HepG2 (cell line): ENCODE results near the gene PSMB8. TPM values are rescaled to one million over a fixed set of nuclear protein-coding genes. Genes with fewer than 3 reads are reported as not detected.
A peak's percentile ranks its signal among the peaks of the same experiment; 100 is the strongest.

Source experiments
- AGO2 ChIP-seq: fragments of 200-400 bp; formaldehyde crosslinking; optimal IDR thresholded peaks from 2 replicates; pipeline ENCODE3; 2017; ENCODE audit warnings: mild to moderate bottlenecking, low read depth, low read length, moderate library complexity
- CCAR2 ChIP-seq: fragments of 200-400 bp; formaldehyde crosslinking; optimal IDR thresholded peaks from 2 replicates; pipeline ENCODE3; 2018; ENCODE audit warnings: low read depth, mild to moderate bottlenecking, low read length, moderate library complexity
- DMAP1 ChIP-seq: IDR thresholded peaks from 2 replicates; pipeline ENCODE4 v1.6.1; 2016
- EZH2 ChIP-seq: conservative IDR thresholded peaks from 2 replicates; pipeline ENCODE4 v1.6.1; 2012; ENCODE audit warnings: mild to moderate bottlenecking, low read depth, low read length, moderate library complexity
- HOXA7 ChIP-seq: sonication (generic); formaldehyde crosslinking; IDR thresholded peaks from 2 replicates; pipeline ENCODE4 v1.8.1; 2022; ENCODE audit warnings: mild to moderate bottlenecking, missing genetic modification reagents, moderate library complexity
- KDM2A ChIP-seq: sonication (generic); formaldehyde crosslinking; IDR thresholded peaks from 2 replicates; pipeline ENCODE4 v1.4.0; 2020; ENCODE audit warnings: low read depth, missing genetic modification reagents, borderline replicate concordance
- RARA ChIP-seq: IDR thresholded peaks from 2 replicates; pipeline ENCODE4 v1.6.1; 2016; ENCODE audit warnings: missing genetic modification reagents, missing compliant biosample characterization
- SETDB1 ChIP-seq: sonication (generic); formaldehyde crosslinking; IDR thresholded peaks from 2 replicates; pipeline ENCODE4 v1.5.1; 2020; ENCODE audit warnings: missing genetic modification reagents, mild to moderate bottlenecking, borderline replicate concordance
- SP1 ChIP-seq, 2 experiments: fragments of 450-650 bp in 1 of 2; sonication (generic) in 1 of 2; formaldehyde crosslinking in 1 of 2; IDR thresholded peaks; 2 replicates each; pipeline versions ENCODE4 v1.4.0 to v1.6.1; 2016 to 2020; ENCODE audit warnings: missing genetic modification reagents in 1 of 2
- TAF15 ChIP-seq: fragments of 200-400 bp; formaldehyde crosslinking; IDR thresholded peaks from one replicate; pipeline ENCODE4 v1.6.1; 2018; ENCODE audit warnings: mild to moderate bottlenecking, low read depth, low read length; ENCODE audit not compliant: poor library complexity, severe bottlenecking
- ZNF205 ChIP-seq: IDR thresholded peaks from 2 replicates; pipeline ENCODE4 v1.6.1; 2018; ENCODE audit warnings: missing biosample characterization, missing genetic modification reagents
- ZNF30 ChIP-seq: sonication (generic); formaldehyde crosslinking; IDR thresholded peaks from 2 replicates; pipeline ENCODE4 v1.5.0; 2020; ENCODE audit warnings: mild to moderate bottlenecking, missing genetic modification reagents
- ZNF407 ChIP-seq: sonication (generic); formaldehyde crosslinking; IDR thresholded peaks from one replicate; pipeline ENCODE4 v1.5.1; 2020; ENCODE audit warnings: mild to moderate bottlenecking, missing genetic modification reagents; ENCODE audit errors: not compliant biosample characterization
- polyA plus RNA-seq, 8 experiments: library from polyadenylated mRNA; depleted of rRNA in 3 of 8; stranded (reverse) in 7 of 8; unstranded in 1 of 8; fragments of >200 nt; fragmentation: Illumina TruSeq in 4 of 8; extraction: Trizol in 4 of 8; gene quantifications; 2 replicates each; pipeline versions ENCODE4 v1.2.1 to v1.2.3, GENCODE V29; 2011 to 2016; ENCODE audit warnings: low read depth in 4 of 8, missing spikeins in 1 of 8, mixed read lengths in 1 of 8; ENCODE audit not compliant: insufficient read depth in 1 of 8
- total RNA-seq, 5 experiments: library from RNA; depleted of rRNA; stranded (reverse); fragments of >200 nt; fragmentation: Illumina TruSeq; extraction: Trizol; gene quantifications; 2 replicates each; pipeline ENCODE4 v1.2.3, GENCODE V29; 2016; ENCODE audit warnings: low read depth in 1 of 5
- TF ChIP-seq, protein P1 (sequence below): sonication (generic); formaldehyde crosslinking; IDR thresholded peaks from 2 replicates; pipeline ENCODE4 v1.5.0; 2020; ENCODE audit warnings: missing genetic modification reagents
- TF ChIP-seq, protein P2 (sequence below): sonication (generic); formaldehyde crosslinking; IDR thresholded peaks from 2 replicates; pipeline ENCODE4 v1.4.0; 2020; ENCODE audit warnings: missing genetic modification reagents, borderline replicate concordance

PSMB8 gene
- total and polyA plus RNA-seq, 2 of the 13 experiments (the other 11 are each of a cell fraction or from before 2014, with no cell fraction given), result 30.7 to 64.7 TPM

DNA sequence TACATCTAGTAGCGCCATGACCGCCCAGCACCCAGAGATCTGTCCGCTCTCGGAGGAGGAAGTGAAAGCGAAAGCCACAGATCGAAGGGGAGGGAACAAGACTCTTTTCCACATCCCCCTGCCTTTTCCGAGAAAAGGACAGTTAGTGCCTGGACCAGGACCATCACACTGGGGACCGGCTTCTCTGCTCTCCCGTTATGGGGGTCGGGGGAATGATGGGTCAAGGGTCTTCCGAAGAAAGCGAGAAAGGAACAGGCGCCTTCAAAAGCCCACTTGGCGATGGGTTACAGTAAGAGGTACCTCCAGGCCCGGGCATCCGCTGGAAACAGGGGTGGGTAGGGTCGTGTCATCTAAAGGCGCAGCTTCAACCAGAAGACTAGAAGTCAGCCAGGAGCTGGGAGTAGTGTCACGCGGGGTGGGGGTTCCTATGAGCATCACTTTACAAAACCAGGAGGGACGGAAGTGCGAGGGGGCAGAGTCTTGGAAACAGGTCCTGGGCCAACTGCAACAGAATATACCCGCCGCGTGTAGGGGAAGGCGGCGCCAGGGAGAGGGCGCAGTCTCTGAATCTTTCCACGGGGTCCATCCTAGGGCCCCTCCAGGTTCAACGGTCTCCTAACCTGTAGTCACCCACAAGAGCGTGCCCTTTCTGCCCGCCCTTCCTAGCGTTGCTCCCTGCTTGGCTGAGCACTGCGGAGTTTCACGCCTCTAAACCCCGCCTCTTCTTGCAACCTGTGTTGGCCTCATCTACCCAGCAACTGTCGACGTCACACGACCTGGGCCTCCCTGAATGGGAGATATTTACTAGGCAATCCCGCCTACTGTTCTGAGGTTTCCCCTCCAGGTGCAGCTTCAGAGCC lies at the start of gene PSMB8 (continued):
- TF ChIP-seq SETDB1 (CRISPR knock-in tag) (no peak), CCAR2 (no peak), RARA (CRISPR knock-in tag) (0 out of 2 replicates have a peak, but pooled peaks have one; percentile 20), HOXA7 (no peak), TAF15 (no peak), ZNF205 (CRISPR knock-in tag) (no peak), ZNF407 (CRISPR knock-in tag) (peak; percentile 65), KDM2A (peak; percentile 85), ZNF30 (CRISPR knock-in tag) (no peak), EZH2 (no peak), SP1 (IDR thresholded peaks at IDR 0.05) (no peak), SP1 (CRISPR knock-in tag; IDR thresholded peaks at IDR 0.05) (peak; percentile 43; the same call in 1 of the 2 replicates), DMAP1 (CRISPR knock-in tag) (peak; percentile 30; the same call in 1 of the 2 replicates), AGO2 (no peak)
- TF ChIP-seq, protein P1, sequence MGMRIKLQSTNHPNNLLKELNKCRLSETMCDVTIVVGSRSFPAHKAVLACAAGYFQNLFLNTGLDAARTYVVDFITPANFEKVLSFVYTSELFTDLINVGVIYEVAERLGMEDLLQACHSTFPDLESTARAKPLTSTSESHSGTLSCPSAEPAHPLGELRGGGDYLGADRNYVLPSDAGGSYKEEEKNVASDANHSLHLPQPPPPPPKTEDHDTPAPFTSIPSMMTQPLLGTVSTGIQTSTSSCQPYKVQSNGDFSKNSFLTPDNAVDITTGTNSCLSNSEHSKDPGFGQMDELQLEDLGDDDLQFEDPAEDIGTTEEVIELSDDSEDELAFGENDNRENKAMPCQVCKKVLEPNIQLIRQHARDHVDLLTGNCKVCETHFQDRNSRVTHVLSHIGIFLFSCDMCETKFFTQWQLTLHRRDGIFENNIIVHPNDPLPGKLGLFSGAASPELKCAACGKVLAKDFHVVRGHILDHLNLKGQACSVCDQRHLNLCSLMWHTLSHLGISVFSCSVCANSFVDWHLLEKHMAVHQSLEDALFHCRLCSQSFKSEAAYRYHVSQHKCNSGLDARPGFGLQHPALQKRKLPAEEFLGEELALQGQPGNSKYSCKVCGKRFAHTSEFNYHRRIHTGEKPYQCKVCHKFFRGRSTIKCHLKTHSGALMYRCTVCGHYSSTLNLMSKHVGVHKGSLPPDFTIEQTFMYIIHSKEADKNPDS (CRISPR knock-in tag), result no peak
- TF ChIP-seq, protein P2, sequence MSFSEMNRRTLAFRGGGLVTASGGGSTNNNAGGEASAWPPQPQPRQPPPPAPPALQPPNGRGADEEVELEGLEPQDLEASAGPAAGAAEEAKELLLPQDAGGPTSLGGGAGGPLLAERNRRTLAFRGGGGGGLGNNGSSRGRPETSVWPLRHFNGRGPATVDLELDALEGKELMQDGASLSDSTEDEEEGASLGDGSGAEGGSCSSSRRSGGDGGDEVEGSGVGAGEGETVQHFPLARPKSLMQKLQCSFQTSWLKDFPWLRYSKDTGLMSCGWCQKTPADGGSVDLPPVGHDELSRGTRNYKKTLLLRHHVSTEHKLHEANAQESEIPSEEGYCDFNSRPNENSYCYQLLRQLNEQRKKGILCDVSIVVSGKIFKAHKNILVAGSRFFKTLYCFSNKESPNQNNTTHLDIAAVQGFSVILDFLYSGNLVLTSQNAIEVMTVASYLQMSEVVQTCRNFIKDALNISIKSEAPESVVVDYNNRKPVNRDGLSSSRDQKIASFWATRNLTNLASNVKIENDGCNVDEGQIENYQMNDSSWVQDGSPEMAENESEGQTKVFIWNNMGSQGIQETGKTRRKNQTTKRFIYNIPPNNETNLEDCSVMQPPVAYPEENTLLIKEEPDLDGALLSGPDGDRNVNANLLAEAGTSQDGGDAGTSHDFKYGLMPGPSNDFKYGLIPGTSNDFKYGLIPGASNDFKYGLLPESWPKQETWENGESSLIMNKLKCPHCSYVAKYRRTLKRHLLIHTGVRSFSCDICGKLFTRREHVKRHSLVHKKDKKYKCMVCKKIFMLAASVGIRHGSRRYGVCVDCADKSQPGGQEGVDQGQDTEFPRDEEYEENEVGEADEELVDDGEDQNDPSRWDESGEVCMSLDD, result 0 out of 2 replicates have a peak, but pooled peaks have one; percentile 11
